Natural killer cell treated with Interleukin-12 subunit alpha and Interleukin-12 subunit beta and Interleukin-15 and Interleukin-18, amount 100 ng/mL, for 72 hours (primary cell): ENCODE measurements around the gene BFSP2. TPM values are rescaled to one million over a fixed set of nuclear protein-coding genes. Genes with fewer than 3 reads are reported as not detected.

Experiments
- ATAC-seq, 2 donors: fragments of 150-1000 bp; cut with Tn5 transposase in 1 of 2; sonication (Bioruptor Pico), chemical (Tn5 transposase) in 1 of 2; 2 replicates each; pipeline ENCODE4 v1.10.0; 2021
- DNase-seq: peaks from one replicate; pipeline ENCODE4 v3.0.0; 2022; ENCODE audit warnings: low spot score
- H3K27ac Mint-ChIP-seq, 2 donors: 1 replicate in 1 of 2; 2 replicates in 1 of 2; pipeline ENCODE4 v1.8.0; 2022; ENCODE audit warnings: mixed read lengths in 2 of 2, mild to moderate bottlenecking in 1 of 2, moderate library complexity in 1 of 2
- H3K27me3 Mint-ChIP-seq, 2 donors: 1 replicate in 1 of 2; 2 replicates in 1 of 2; pipeline ENCODE4 v1.8.0; 2022; ENCODE audit warnings: mixed read lengths in 2 of 2
- H3K36me3 Mint-ChIP-seq: one replicate; pipeline ENCODE4 v1.8.0; 2022; ENCODE audit warnings: mixed read lengths
- H3K4me1 Mint-ChIP-seq, 2 donors: 1 replicate in 1 of 2; 2 replicates in 1 of 2; pipeline ENCODE4 v1.8.0; 2022; ENCODE audit warnings: low read depth in 2 of 2, mixed read lengths in 2 of 2, mild to moderate bottlenecking in 1 of 2
- H3K4me3 Mint-ChIP-seq: one replicate; pipeline ENCODE4 v1.8.0; 2022; ENCODE audit warnings: mixed read lengths
- H3K9me3 Mint-ChIP-seq: 2 replicates; pipeline ENCODE4 v1.8.0; 2022; ENCODE audit warnings: mixed read lengths
- total RNA-seq, 2 donors: library from RNA; stranded (reverse); gene quantifications; one replicate each; pipeline ENCODE4 v1.2.3, GENCODE V29; 2022

Gene BFSP2
- total RNA-seq, 2 donors from 2014 or later: not detected

DNA sequence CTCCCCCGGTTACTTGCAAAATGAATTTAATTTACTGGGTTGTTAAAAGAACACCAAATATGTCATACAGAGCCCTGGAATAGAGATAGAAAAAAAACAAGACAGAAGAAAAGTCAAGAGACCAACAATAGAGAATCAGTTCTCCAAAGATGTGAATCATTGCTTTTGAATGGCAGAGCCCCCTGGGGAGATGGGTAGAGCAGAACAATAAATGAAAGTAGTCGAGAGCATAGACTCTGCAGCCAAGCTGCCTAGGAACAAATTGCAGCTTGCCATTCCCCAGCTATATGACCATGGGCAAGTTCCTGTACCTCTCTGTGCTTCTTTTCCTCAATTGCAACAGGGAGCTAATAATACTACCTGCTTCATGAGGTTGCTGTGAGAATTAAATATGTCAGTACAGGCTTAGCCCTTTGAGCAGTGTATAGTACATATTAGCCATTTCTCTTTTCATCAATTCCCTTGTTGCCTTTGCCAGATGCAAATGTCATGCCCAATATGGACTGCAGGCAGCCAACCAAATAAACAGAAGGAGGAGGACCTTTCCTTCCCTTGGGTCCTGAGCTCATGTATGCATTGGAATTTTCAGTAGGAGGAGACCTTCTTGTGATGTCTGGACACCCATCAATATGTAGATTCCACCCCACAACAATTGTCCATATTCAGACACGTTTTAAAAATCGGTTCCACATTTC is 25.0 kb upstream of the BFSP2 start:
- no peak overlapping the region for H3K27ac Mint-ChIP-seq
- H3K27me3 Mint-ChIP-seq: peaks cover 2 to 13% of the 10 kb centered on the region in 2 donors
- no peak for DNase-seq
- no peak for ATAC-seq
- H3K36me3 Mint-ChIP-seq: no peaks in the 10 kb centered on the region
- no peak overlapping the region for H3K4me3 Mint-ChIP-seq
- H3K4me1 Mint-ChIP-seq: no peaks in the 10 kb centered on the region
- H3K9me3 Mint-ChIP-seq: no peaks in the 10 kb centered on the region

DNA sequence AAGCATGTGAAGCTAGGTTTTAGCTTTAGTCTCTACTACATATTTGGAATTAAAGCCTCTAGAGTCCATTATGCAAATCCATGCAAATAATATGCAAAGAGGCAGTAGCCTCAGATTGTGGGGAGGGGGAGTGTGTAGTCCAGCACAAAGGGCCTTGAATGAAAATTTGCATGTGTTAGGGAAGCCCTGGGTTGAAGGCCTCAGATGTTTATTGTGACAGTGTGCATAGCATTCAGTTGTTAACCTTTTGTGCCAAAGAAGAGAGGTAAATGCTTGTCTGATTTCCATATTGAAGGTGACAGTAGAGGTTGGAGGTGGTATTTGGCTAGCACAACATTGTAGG is 24.5 kb upstream of the BFSP2 start:
- H3K27me3 Mint-ChIP-seq: peaks cover 2 to 13% of the 10 kb centered on the region in 2 donors
- no peaks in the 10 kb centered on the region for H3K9me3 Mint-ChIP-seq

DNA sequence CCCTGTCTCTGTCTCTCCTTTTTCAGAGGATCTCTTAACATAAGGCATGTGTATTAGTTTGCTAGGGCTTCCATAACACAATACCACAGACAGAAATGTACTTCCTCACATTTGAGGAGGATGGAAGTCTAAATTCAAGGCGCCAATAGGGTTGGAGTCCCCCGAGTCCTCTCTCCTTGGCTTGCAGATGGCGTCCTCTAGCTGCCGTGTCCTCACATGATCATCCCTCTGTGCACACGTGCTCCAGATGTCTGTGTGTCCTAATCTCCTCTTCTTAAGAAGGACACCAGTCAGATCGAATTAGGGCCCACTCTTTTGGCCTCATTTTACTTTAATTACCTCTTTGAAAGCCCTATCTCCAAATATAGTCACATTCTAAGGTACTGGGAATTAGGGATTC is 23.0 kb upstream of the BFSP2 start:
- Mint-ChIP-seq H3K27me3 (peaks cover 2 to 17% of the 10 kb centered on the region in 2 donors), H3K9me3 (no peaks in the 10 kb centered on the region), H3K4me3 (no peak overlapping the region), H3K4me1 (no peaks in the 10 kb centered on the region), H3K27ac (no peak overlapping the region), H3K36me3 (no peaks in the 10 kb centered on the region)
- ATAC-seq (no peak), DNase-seq (no peak)

More for the DNA sequence above, 24.5 kb upstream of the BFSP2 start:
- no peaks in the 10 kb centered on the region for H3K4me1 Mint-ChIP-seq
- H3K27ac Mint-ChIP-seq: no peak overlapping the region
- ATAC-seq (no peak), DNase-seq (no peak)
- H3K36me3 Mint-ChIP-seq: no peaks in the 10 kb centered on the region
- no peak overlapping the region for H3K4me3 Mint-ChIP-seq

DNA sequence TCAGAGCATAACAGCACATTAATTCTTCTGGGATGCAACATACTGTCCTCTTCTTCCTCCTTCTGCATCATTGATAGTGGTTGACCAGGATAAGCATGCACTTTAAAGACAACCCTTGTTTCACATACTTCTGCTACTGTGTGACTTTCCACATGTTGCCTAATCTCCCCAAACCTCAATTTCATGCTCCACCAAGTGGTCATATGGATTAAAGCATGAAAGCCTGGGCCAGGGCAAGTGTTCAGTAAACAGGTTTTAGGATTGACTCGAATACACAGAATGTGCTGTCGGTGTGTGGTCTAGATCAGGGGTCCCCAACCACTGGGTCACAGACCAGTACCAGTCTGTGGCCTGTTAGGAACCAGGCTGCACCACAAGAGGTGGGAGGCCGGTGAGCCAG is 22.5 kb upstream of the BFSP2 start:
- H3K27ac Mint-ChIP-seq: no peak overlapping the region
- H3K4me1 Mint-ChIP-seq: no peaks in the 10 kb centered on the region
- H3K27me3 Mint-ChIP-seq: peaks cover 2 to 18% of the 10 kb centered on the region in 2 donors
- H3K4me3 Mint-ChIP-seq: no peak overlapping the region
- no peak for DNase-seq
- H3K36me3 Mint-ChIP-seq: no peaks in the 10 kb centered on the region
- ATAC-seq: no peak
- H3K9me3 Mint-ChIP-seq: no peaks in the 10 kb centered on the region

DNA sequence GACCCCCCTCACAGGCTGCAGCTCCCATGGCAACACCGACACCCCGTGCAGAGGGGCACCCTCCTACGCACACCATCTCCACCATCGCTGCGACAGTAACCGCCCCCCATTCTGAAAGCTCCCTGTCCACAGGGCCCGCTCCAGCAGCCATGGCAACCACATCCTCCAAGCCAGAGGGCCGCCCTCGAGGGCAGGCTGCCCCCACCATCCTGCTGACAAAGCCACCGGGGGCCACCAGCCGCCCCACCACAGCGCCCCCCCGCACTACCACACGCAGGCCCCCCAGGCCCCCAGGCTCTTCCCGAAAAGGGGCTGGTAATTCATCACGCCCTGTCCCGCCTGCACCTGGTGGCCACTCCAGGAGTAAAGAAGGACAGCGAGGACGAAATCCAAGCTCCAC is 19.9 kb upstream of the BFSP2 start:
- H3K27me3 Mint-ChIP-seq: peaks cover 0 to 12% of the 10 kb centered on the region in 2 donors
- H3K36me3 Mint-ChIP-seq: no peaks in the 10 kb centered on the region
- no peaks in the 10 kb centered on the region for H3K4me1 Mint-ChIP-seq
- H3K27ac Mint-ChIP-seq: no peak overlapping the region
- H3K9me3 Mint-ChIP-seq: no peaks in the 10 kb centered on the region
- no peak overlapping the region for H3K4me3 Mint-ChIP-seq
- DNase-seq: no peak
- ATAC-seq: no peak

DNA sequence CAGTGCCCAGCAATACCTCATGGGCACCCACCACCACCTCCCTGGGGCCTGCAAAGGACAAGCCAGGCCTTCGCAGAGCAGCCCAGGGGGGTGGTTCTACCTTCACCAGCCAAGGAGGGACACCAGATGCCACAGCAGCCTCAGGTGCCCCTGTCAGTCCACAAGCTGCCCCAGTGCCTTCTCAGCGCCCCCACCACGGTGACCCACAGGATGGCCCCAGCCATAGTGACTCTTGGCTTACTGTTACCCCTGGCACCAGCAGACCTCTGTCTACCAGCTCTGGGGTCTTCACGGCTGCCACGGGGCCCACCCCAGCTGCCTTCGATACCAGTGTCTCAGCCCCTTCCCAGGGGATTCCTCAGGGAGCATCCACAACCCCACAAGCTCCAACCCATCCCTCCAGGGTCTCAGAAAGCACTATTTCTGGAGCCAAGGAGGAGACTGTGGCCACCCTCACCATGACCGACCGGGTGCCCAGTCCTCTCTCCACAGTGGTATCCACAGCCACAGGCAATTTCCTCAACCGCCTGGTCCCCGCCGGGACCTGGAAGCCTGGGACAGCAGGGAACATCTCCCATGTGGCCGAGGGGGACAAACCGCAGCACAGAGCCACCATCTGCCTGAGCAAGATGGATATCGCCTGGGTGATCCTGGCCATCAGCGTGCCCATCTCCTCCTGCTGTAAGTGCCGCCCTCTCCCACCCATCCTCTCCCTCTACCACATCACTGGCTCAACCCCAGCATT is 19.2 kb upstream of the BFSP2 start:
- no peak overlapping the region for H3K27ac Mint-ChIP-seq

DNA sequence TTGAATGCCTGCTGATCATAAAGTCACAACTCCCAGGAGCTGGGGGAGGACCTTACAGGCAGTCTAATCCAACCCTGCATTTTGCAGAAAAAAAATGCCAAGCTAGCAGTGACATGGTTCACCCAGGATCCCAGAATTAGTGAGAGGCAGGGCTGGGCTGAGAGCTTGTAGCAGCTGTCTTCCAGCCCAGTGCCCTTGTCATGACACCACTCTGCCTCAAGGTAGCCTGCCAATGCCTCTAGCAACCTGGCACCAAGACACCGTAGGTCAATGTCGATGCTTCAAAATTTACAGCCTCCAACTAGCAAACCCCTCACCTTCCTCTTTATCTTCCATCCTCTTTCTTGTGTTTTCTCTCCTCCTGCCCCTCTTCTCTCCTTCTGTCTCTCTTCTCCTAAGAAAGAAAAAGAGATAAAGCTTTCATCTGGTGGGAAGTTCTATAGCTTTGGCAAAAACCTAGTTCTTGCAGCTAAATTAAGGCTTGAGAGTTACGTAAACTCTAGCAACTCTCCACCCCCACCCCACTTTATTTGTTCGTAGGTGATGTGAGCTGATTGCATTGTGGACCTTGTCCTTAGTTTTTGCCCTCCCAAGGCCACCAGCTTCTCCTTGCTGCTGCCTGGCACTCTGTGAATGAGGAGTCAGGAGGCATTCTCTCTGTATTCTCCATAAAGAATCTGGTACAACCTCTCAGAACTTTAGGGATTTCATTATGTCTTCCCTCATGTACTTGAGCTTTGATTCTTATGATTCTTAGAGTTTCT is 18.3 kb upstream of the BFSP2 start:
- no peaks in the 10 kb centered on the region for H3K36me3 Mint-ChIP-seq
- H3K27me3 Mint-ChIP-seq: peaks cover 5% of the 10 kb centered on the region in 2 donors
- no peak for DNase-seq
- no peak overlapping the region for H3K27ac Mint-ChIP-seq
- ATAC-seq: no peak
- no peak overlapping the region for H3K4me3 Mint-ChIP-seq
- no peaks in the 10 kb centered on the region for H3K4me1 Mint-ChIP-seq
- H3K9me3 Mint-ChIP-seq: no peaks in the 10 kb centered on the region

More for the DNA sequence above, 19.2 kb upstream of the BFSP2 start:
- Mint-ChIP-seq H3K4me1 (no peaks in the 10 kb centered on the region), H3K27me3 (peaks cover 3 to 5% of the 10 kb centered on the region in 2 donors), H3K4me3 (no peak overlapping the region), H3K9me3 (no peaks in the 10 kb centered on the region), H3K36me3 (no peaks in the 10 kb centered on the region)
- ATAC-seq (no peak), DNase-seq (no peak)

DNA sequence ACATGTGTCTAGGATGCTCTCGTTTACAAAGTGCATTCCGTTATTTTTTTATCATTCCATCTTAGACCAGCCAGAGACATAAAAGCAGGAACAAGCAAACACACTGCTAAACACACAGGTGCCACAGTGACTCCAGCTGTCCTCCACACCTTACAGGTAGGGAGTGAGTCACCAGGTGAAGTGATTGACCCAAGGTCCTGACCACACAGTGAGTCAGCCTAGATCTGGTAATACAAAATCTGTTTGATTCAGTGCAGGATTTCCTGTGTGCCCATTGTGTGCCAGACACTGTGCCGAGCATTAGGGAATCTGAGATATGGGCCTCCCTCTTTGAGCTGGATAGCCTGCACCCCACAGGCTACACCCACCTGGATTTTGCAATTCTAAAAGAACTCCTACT is 16.7 kb upstream of the BFSP2 start:
- H3K9me3 Mint-ChIP-seq: no peaks in the 10 kb centered on the region
- no peak overlapping the region for H3K4me3 Mint-ChIP-seq
- H3K36me3 Mint-ChIP-seq: no peaks in the 10 kb centered on the region
- H3K27me3 Mint-ChIP-seq: peaks cover 5% of the 10 kb centered on the region in 2 donors
- ATAC-seq (no peak), DNase-seq (no peak)
- no peak overlapping the region for H3K27ac Mint-ChIP-seq
- no peaks in the 10 kb centered on the region for H3K4me1 Mint-ChIP-seq

DNA sequence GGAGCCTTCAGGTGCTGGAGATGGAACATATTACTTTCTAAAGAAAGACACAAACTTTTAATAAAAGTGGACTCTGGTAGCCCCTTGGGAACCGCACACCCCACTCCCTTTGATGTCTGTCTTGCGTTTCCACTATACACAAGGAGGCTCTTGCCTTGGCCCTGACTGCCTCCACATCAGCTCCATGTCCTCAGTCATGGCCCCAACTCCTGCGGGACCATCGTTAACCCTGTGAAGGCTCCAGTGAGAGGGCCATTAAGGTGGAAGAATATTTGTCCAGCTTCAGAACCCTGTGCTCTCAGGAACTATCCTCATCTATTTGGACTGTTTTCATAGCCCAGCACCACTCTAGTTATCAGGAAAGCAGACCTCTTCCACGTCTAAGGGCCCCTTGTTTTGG is 16.1 kb upstream of the BFSP2 start:
- H3K27ac Mint-ChIP-seq: no peak overlapping the region
- ATAC-seq: no peak
- peaks cover 5% of the 10 kb centered on the region in 2 donors for H3K27me3 Mint-ChIP-seq
- no peak overlapping the region for H3K4me3 Mint-ChIP-seq
- no peaks in the 10 kb centered on the region for H3K9me3 Mint-ChIP-seq
- no peak for DNase-seq
- H3K36me3 Mint-ChIP-seq: no peaks in the 10 kb centered on the region
- H3K4me1 Mint-ChIP-seq: no peaks in the 10 kb centered on the region

DNA sequence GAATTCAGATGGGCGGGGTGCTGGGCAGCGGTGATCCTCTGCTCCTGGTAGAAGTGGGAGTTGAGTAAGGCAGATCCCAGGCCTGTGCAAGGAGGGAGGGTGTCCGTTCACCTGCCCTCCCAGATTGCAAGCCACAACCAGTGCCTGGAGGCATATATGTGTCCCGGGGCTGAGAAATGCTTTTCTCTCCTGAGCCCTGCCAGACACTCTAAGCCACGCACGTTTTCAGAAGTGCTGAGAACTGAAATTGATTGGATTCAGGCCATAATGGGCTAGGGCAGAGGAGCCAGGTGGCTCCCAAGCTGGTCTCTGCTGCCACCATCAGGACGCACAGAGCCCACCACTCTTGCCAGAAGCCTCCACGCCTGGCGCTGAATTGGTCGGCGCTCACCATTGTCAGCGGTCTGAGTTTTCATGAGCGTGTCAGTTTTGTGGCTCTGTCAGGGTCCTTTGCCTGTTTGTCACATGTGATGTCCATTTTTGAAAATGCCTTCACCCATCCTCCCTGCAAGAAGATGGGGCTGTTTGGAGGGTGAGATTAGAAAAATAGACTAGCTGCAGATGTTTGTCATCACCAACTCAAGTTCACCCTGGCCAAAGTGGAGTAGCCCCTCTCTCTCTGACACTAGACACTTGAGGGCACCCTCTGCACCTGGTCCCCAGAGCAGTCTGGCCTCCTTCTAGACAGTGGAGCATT is 15.4 kb upstream of the BFSP2 start:
- DNase-seq: no peak

DNA sequence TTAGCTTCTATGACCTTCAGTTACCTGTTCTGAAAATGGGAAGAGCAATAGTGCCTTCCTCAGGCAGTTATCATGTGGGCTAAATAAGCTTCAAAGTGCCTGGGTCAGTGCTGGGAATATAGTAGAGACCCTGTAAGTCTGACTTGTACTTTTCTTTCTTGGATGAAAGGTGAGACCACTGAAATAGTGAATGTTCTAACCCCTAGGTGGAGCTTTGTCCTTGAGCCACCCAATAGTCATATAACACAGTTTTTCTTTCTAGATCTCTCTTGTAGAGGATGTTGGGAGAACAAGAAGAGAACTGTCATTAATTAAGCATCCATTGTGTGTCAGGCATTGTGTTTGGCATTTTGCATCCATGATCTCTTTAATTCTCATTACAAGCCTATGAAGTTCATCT is 13.0 kb upstream of the BFSP2 start:
- no peaks in the 10 kb centered on the region for H3K36me3 Mint-ChIP-seq
- no peaks in the 10 kb centered on the region for H3K4me1 Mint-ChIP-seq
- no peak for DNase-seq
- no peak for ATAC-seq
- H3K4me3 Mint-ChIP-seq: no peak overlapping the region
- H3K27me3 Mint-ChIP-seq: peaks cover under 1 to 5% of the 10 kb centered on the region in 2 donors
- no peaks in the 10 kb centered on the region for H3K9me3 Mint-ChIP-seq
- no peak overlapping the region for H3K27ac Mint-ChIP-seq

More for the DNA sequence above, 15.4 kb upstream of the BFSP2 start:
- no peak overlapping the region for H3K27ac Mint-ChIP-seq
- no peaks in the 10 kb centered on the region for H3K36me3 Mint-ChIP-seq
- H3K9me3 Mint-ChIP-seq: no peaks in the 10 kb centered on the region
- no peak overlapping the region for H3K4me3 Mint-ChIP-seq
- ATAC-seq: no peak
- H3K4me1 Mint-ChIP-seq: no peaks in the 10 kb centered on the region
- H3K27me3 Mint-ChIP-seq: peaks cover 5% of the 10 kb centered on the region in 2 donors

DNA sequence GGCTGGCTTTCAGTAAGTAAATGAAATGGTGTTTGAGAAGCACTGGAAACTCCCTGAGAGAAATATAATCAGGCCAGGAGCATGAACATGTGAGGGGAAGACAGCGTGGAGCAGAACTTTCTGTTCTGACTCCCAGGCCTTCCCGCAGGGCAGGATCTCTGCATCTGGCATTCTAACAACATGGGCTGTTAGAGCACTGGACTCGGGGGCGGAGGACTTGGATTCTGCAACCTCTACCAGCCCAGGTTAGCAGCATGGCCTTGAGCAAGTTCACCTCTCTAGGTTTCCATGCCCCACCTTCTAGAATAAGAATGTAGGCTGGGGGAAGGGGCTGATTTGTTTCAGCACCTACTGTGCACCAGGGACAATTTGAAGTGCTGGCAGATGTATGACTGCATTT is 12.5 kb upstream of the BFSP2 start:
- Mint-ChIP-seq H3K27ac (no peak overlapping the region), H3K4me3 (no peak overlapping the region), H3K4me1 (no peaks in the 10 kb centered on the region), H3K27me3 (peaks cover 0 to 5% of the 10 kb centered on the region in 2 donors), H3K36me3 (no peaks in the 10 kb centered on the region), H3K9me3 (no peaks in the 10 kb centered on the region)
- ATAC-seq: no peak
- no peak for DNase-seq

DNA sequence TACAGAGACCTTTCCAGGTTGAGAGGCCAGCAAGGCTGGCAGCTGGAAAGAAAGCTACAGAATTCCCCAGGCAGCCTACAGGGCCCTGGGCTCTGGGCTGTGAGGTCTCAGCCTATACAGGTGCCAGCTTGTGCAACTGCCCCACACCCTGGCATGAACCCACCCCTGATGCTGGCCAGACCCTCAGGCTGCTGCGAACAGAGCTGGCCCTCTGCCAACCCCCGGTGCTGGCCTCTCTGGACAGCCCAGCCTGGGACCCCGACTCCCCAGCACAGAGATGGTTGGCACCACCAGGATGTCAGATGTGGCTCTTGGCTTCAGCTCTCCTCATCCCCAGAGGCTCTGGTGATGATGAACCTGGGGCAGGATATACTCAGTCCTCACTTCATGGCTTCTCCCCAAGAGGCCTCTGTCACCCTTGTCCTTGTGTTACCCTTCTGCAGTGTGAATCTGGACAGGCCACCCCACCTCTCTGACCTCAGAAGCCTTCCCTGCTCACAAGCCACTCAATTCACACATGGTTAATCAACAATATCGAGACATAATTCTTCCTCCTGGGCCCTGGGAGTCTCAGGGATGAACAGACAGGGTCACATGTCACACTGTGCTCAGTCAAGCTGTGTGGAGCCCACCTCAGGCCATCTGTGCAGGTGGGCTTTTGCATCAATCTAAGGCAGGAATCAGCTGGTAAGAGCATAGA is 11.0 kb upstream of the BFSP2 start:
- Mint-ChIP-seq H3K9me3 (no peaks in the 10 kb centered on the region), H3K27ac (no peak overlapping the region), H3K4me1 (peaks cover 0 to 6% of the 10 kb centered on the region in 2 donors), H3K27me3 (peaks cover 0 to 5% of the 10 kb centered on the region in 2 donors), H3K36me3 (no peaks in the 10 kb centered on the region), H3K4me3 (no peak overlapping the region)
- DNase-seq (no peak), ATAC-seq (peak in 1 of 2 donors; percentile 34)
